Uterus (tissue), 2 donors: Measurements from ENCODE around the gene NFX1.

Experiments used
- POLR2A ChIP-seq, 2 donors: fragments of 450-650 bp; IDR thresholded peaks; one replicate each; pipeline ENCODE4 v1.6.1; 2016; ENCODE audit warnings: antibody characterized with exemption in 2 of 2, mild to moderate bottlenecking in 1 of 2, moderate library complexity in 1 of 2
- TF ChIP-seq, protein P1 (sequence below), 4 experiments: fragments of 200-600 bp in 2 of 4; fragments of 450-650 bp in 2 of 4; sonication (generic) in 2 of 4; IDR thresholded peaks; one replicate each; pipeline ENCODE4 v1.5.1; 2016 to 2019; ENCODE audit warnings: antibody characterized with exemption in 4 of 4, mild to moderate bottlenecking in 2 of 4, moderate library complexity in 1 of 4

DNA sequence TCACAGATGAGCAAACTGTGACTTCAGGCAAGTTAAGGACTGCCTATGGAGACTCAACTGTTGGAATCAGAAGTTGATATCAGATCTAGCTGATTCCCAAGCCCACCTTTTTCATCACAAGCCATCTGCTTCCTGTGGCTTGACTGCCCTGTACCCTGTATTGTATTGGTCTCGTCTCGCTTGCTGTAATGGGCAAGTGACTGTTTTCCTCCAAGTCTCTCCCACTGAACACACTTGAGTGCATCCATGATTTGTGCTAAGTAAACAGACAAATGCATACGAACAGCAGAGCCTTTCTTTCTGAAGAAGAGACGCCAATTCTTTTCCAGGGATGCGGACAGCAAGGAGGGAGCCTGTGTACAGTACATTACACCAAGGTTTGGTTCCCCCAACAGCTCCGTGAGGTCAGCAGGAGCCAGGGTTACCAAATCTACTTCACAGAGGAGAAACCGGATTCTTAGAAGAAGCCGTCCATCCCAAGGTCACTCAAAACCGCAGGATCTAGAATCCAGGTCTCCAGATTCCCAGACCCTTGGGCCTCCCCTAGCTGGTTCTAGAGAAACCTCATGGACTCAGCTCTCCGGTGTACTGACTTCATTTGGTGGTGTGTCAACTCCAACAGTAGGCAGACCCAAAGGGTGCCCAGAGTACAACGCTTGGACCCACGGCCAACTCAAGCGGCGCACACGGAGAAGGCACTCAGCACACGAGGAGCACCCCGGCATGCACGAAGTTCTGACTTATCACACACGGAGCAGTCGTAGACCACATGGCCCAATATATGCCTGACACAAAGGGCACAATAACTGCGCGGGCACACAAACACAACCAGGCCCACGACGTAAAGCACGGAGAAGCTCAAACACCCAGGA, 26.9 kb upstream of the NFX1 start:
- no peak for TF ChIP-seq POLR2A (IDR thresholded peaks at IDR 0.05)
- TF ChIP-seq, protein P1, sequence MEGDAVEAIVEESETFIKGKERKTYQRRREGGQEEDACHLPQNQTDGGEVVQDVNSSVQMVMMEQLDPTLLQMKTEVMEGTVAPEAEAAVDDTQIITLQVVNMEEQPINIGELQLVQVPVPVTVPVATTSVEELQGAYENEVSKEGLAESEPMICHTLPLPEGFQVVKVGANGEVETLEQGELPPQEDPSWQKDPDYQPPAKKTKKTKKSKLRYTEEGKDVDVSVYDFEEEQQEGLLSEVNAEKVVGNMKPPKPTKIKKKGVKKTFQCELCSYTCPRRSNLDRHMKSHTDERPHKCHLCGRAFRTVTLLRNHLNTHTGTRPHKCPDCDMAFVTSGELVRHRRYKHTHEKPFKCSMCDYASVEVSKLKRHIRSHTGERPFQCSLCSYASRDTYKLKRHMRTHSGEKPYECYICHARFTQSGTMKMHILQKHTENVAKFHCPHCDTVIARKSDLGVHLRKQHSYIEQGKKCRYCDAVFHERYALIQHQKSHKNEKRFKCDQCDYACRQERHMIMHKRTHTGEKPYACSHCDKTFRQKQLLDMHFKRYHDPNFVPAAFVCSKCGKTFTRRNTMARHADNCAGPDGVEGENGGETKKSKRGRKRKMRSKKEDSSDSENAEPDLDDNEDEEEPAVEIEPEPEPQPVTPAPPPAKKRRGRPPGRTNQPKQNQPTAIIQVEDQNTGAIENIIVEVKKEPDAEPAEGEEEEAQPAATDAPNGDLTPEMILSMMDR (IDR thresholded peaks at IDR 0.05), result no peak
